GM21447 (cell line): ENCODE measurements around the gene CYFIP2.

ENCODE experiments used
- ATAC-seq: cut with Tn5 transposase; IDR thresholded peaks from one replicate; pipeline ENCODE4 v1.9.1; 2021; ENCODE audit not compliant: unreplicated experiment

The CYFIP2 gene

GRCh38 chr5:157352756-157353340 is 86.9 kb downstream of the CYFIP2 start:
- no peak for ATAC-seq

- ATAC-seq = no peak
These were observed 88.9 kb downstream of the CYFIP2 start for GRCh38 chr5:157354800-157355199.

GRCh38 chr5:157356576-157356975 is 90.7 kb downstream of the CYFIP2 start:
- no peak for ATAC-seq

GRCh38 chr5:157357823-157358222 is 91.9 kb downstream of the CYFIP2 start:
- no peak for ATAC-seq

GRCh38 chr5:157358871-157359270 is 92.9 kb downstream of the CYFIP2 start:
- no peak for ATAC-seq

GRCh38 chr5:157359356-157360055 is 93.6 kb downstream of the CYFIP2 start:
- no peak for ATAC-seq

GRCh38 chr5:157362012-157362411 is 96.1 kb downstream of the CYFIP2 start:
- ATAC-seq = no peak

- ATAC-seq = no peak
These were observed 96.6 kb downstream of the CYFIP2 start for GRCh38 chr5:157362502-157362901.

GRCh38 chr5:157362982-157363381 is 97.1 kb downstream of the CYFIP2 start:
- no peak for ATAC-seq

GRCh38 chr5:157365732-157366131 is 99.8 kb downstream of the CYFIP2 start:
- no peak for ATAC-seq

GRCh38 chr5:157366741-157367674 is 101.1 kb downstream of the CYFIP2 start:
- ATAC-seq = no peak

- no peak for ATAC-seq
These were observed 103.6 kb downstream of the CYFIP2 start for GRCh38 chr5:157369507-157369906.

- no peak for ATAC-seq
These were observed 105.0 kb downstream of the CYFIP2 start for GRCh38 chr5:157370967-157371366.

GRCh38 chr5:157371655-157372471 is 105.9 kb downstream of the CYFIP2 start:
- no peak for ATAC-seq

- ATAC-seq = no peak
These were observed 106.5 kb downstream of the CYFIP2 start for GRCh38 chr5:157372472-157372822.

- no peak for ATAC-seq
These were observed 112.6 kb downstream of the CYFIP2 start for GRCh38 chr5:157378509-157378908.

- no peak for ATAC-seq
These were observed 114.1 kb downstream of the CYFIP2 start for GRCh38 chr5:157379983-157380382.

- no peak for ATAC-seq
These were observed 115.8 kb downstream of the CYFIP2 start for GRCh38 chr5:157381746-157382145.

- no peak for ATAC-seq
These were observed 117.3 kb downstream of the CYFIP2 start for GRCh38 chr5:157382996-157383800.
